ENCODE results near the gene DENND1C. TPM values are rescaled to one million over a fixed set of nuclear protein-coding genes. Genes with fewer than 3 reads are reported as not detected.
A peak's percentile ranks its signal among the peaks of the same experiment; 100 is the strongest.

Gene DENND1C
- total RNA-seq, 2 experiments from 2014 or later: 40.9 to 68.3 TPM

- H3K4me3 ChIP-seq (ENCODE audit: low read depth, low read length, poor library complexity, severe bottlenecking): no peak overlapping the region
- DNase-seq (ENCODE audit: low spot score): no peak
- H3K9me2 ChIP-seq (ENCODE audit: insufficient read depth, low read length): no peaks in the 10 kb centered on the region
- H4K20me1 ChIP-seq (ENCODE audit: insufficient read depth, low read length): peaks cover 25% of the 10 kb centered on the region
- peaks cover 14% of the 10 kb centered on the region for H3K4me1 ChIP-seq (ENCODE audit: insufficient read depth, low read length, poor library complexity, severe bottlenecking)
- no peak overlapping the region for H3K4me2 ChIP-seq (ENCODE audit: low read length)
- H3K79me2 ChIP-seq (ENCODE audit: insufficient read depth, low read depth, low read length): peaks cover 43% of the 10 kb centered on the region
- H3K27ac ChIP-seq (ENCODE audit: low read depth, low read length, poor library complexity, severe bottlenecking): no peak overlapping the region
- no peak for TF ChIP-seq CTCF (conservative IDR thresholded peaks at IDR 0.05; ENCODE audit: low read length)
- H3K36me3 ChIP-seq (ENCODE audit: insufficient read depth, low read length): peaks cover 97% of the 10 kb centered on the region
- intact Hi-C loops (cut with micrococcal nuclease; ENCODE audit: unreplicated experiment): no loop called here
- no TSS peak for BruUV-seq (replicated peaks)
- H2AFZ ChIP-seq (ENCODE audit: low read length): no peak overlapping the region
- POLR2A ChIA-PET: interaction anchor here (0.5 kb wide), 1 partner anchor 671 kb away, joined by 5 read pairs; no protein-coding TSS in a partner anchor
- CTCF ChIA-PET (ENCODE audit: unreplicated experiment): no interaction called here
- no peaks in the 10 kb centered on the region for H3K9me3 ChIP-seq (ENCODE audit: low read length)
Observed at GRCh38 chr19:6418562-6418932, 63.0 kb downstream of the DENND1C start.

- H4K20me1 ChIP-seq (ENCODE audit: insufficient read depth, low read length): peaks cover 19% of the 10 kb centered on the region
- H3K79me2 ChIP-seq (ENCODE audit: insufficient read depth, low read depth, low read length): peaks cover 37% of the 10 kb centered on the region
- no peak overlapping the region for H3K4me3 ChIP-seq (ENCODE audit: low read depth, low read length, poor library complexity, severe bottlenecking)
- H3K27ac ChIP-seq (ENCODE audit: low read depth, low read length, poor library complexity, severe bottlenecking): no peak overlapping the region
- no peaks in the 10 kb centered on the region for H3K9me3 ChIP-seq (ENCODE audit: low read length)
- no peak overlapping the region for H2AFZ ChIP-seq (ENCODE audit: low read length)
- DNase-seq (ENCODE audit: low spot score): no peak
- ChIA-PET CTCF (ENCODE audit: unreplicated experiment) (no interaction called here), POLR2A (interaction anchor here (0.5 kb wide), 1 partner anchor 670 kb away, joined by 5 read pairs; no protein-coding TSS in a partner anchor)
- BruUV-seq (replicated peaks): no TSS peak
- intact Hi-C loops (cut with micrococcal nuclease; ENCODE audit: unreplicated experiment): no loop called here
- H3K4me2 ChIP-seq (ENCODE audit: low read length): no peak overlapping the region
- no peaks in the 10 kb centered on the region for H3K9me2 ChIP-seq (ENCODE audit: insufficient read depth, low read length)
- peaks cover 8% of the 10 kb centered on the region for H3K4me1 ChIP-seq (ENCODE audit: insufficient read depth, low read length, poor library complexity, severe bottlenecking)
- peaks cover 98% of the 10 kb centered on the region for H3K36me3 ChIP-seq (ENCODE audit: insufficient read depth, low read length)
- TF ChIP-seq EZH2phosphoT487 (IDR thresholded peaks at IDR 0.05; ENCODE audit: borderline replicate concordance, low read depth, low read length) (no peak), CTCF (conservative IDR thresholded peaks at IDR 0.05; ENCODE audit: low read length) (0 out of 2 replicates have a peak, but pooled peaks have one; percentile 13)
Observed at GRCh38 chr19:6417713-6418561, 63.6 kb downstream of the DENND1C start.

Small RNAs within 50 kb of the gene (small RNA-seq; reads per million reads assigned to genes)
- not detected for gene AC010503.2

Other genes with a start within 250 kb of the DENND1C start
- gene MLLT1, start 201.8 kb downstream of the DENND1C start, total RNA-seq (2014; rRNA removed; shearing (Covaris generic)): 14.3 and 17.5 TPM in 2 replicates
- gene MLLT1, start 201.8 kb downstream of the DENND1C start, total RNA-seq (2022): 55.5 and 56.0 TPM in 2 replicates
- gene ACER1, start 148.2 kb downstream of the DENND1C start, total RNA-seq (2014; rRNA removed; shearing (Covaris generic)): not detected in 2 replicates
- gene ACER1, start 148.2 kb downstream of the DENND1C start, total RNA-seq (2022): not detected in 2 replicates
- gene CLPP, start 120.3 kb downstream of the DENND1C start, total RNA-seq (2014; rRNA removed; shearing (Covaris generic)): 73.5 and 115 TPM in 2 replicates
- gene CLPP, start 120.3 kb downstream of the DENND1C start, total RNA-seq (2022): 114 and 124 TPM in 2 replicates
- gene ALKBH7, start 109.0 kb downstream of the DENND1C start, total RNA-seq (2014; rRNA removed; shearing (Covaris generic)): 35.8 and 61.0 TPM in 2 replicates
- gene ALKBH7, start 109.0 kb downstream of the DENND1C start, total RNA-seq (2022): 74.2 and 75.9 TPM in 2 replicates
- gene PSPN, start 105.9 kb downstream of the DENND1C start, total RNA-seq (2014; rRNA removed; shearing (Covaris generic)): 1.4 and 1.6 TPM in 2 replicates
- 2.1 and 2.9 TPM in 2 replicates for gene PSPN, start 105.9 kb downstream of the DENND1C start, total RNA-seq (2022)
- gene GTF2F1, start 88.6 kb downstream of the DENND1C start, total RNA-seq (2014; rRNA removed; shearing (Covaris generic)): 31.1 and 44.4 TPM in 2 replicates
- 43.2 and 47.7 TPM in 2 replicates for gene GTF2F1, start 88.6 kb downstream of the DENND1C start, total RNA-seq (2022)
- 255 and 271 TPM in 2 replicates for gene KHSRP, start 57.0 kb downstream of the DENND1C start, total RNA-seq (2014; rRNA removed; shearing (Covaris generic))
- gene KHSRP, start 57.0 kb downstream of the DENND1C start, total RNA-seq (2022): 468 and 499 TPM in 2 replicates
- gene SLC25A41, start 48.0 kb downstream of the DENND1C start, total RNA-seq (2014; rRNA removed; shearing (Covaris generic)): not detected in 2 replicates
- gene SLC25A41, start 48.0 kb downstream of the DENND1C start, total RNA-seq (2022): not detected in 2 replicates
- gene SLC25A23, start 22.0 kb downstream of the DENND1C start, total RNA-seq (2014; rRNA removed; shearing (Covaris generic)): 48.4 and 50.9 TPM in 2 replicates
- 65.5 and 65.7 TPM in 2 replicates for gene SLC25A23, start 22.0 kb downstream of the DENND1C start, total RNA-seq (2022)
- 1.2 and 1.5 TPM in 2 replicates for gene CRB3, start 17.5 kb downstream of the DENND1C start, total RNA-seq (2014; rRNA removed; shearing (Covaris generic))
- 2.3 and 2.9 TPM in 2 replicates for gene CRB3, start 17.5 kb downstream of the DENND1C start, total RNA-seq (2022)
- gene TUBB4A, start 20.5 kb upstream of the DENND1C start, total RNA-seq (2014; rRNA removed; shearing (Covaris generic)): 9.7 and 14.4 TPM in 2 replicates
- 12.6 and 16.0 TPM in 2 replicates for gene TUBB4A, start 20.5 kb upstream of the DENND1C start, total RNA-seq (2022)
- gene TNFSF9, start 49.2 kb upstream of the DENND1C start, total RNA-seq (2014; rRNA removed; shearing (Covaris generic)): 18.1 and 22.3 TPM in 2 replicates
- gene TNFSF9, start 49.2 kb upstream of the DENND1C start, total RNA-seq (2022): 16.1 and 20.9 TPM in 2 replicates
- 111 and 165 TPM in 2 replicates for gene CD70, start 109.4 kb upstream of the DENND1C start, total RNA-seq (2014; rRNA removed; shearing (Covaris generic))
- gene CD70, start 109.4 kb upstream of the DENND1C start, total RNA-seq (2022): 80.5 and 88.2 TPM in 2 replicates
- 0.05 TPM in 1 of 2 replicates, not detected in the other for gene TNFSF14, start 188.4 kb upstream of the DENND1C start, total RNA-seq (2014; rRNA removed; shearing (Covaris generic))
- gene TNFSF14, start 188.4 kb upstream of the DENND1C start, total RNA-seq (2022): not detected in 2 replicates
- gene C3, start 238.9 kb upstream of the DENND1C start, total RNA-seq (2014; rRNA removed; shearing (Covaris generic)): 0.13 and 0.57 TPM in 2 replicates
- 0.74 TPM in 1 of 2 replicates, not detected in the other for gene C3, start 238.9 kb upstream of the DENND1C start, total RNA-seq (2022)

Measured in OCI-LY7 (cell line).